GM18907 (cell line): ENCODE measurements around the gene TRPC6.
"Not testable (repeated sequence)": the region's sequence is repeated elsewhere in the genome, so short reads cannot be mapped to it uniquely, and the experiment has no call there.

Source experiments
- ATAC-seq: cut with Tn5 transposase; IDR thresholded peaks from one replicate; pipeline ENCODE4 v1.9.1; 2021; ENCODE audit warnings: mild to moderate bottlenecking, moderate library complexity; ENCODE audit not compliant: unreplicated experiment

Gene TRPC6

DNA sequence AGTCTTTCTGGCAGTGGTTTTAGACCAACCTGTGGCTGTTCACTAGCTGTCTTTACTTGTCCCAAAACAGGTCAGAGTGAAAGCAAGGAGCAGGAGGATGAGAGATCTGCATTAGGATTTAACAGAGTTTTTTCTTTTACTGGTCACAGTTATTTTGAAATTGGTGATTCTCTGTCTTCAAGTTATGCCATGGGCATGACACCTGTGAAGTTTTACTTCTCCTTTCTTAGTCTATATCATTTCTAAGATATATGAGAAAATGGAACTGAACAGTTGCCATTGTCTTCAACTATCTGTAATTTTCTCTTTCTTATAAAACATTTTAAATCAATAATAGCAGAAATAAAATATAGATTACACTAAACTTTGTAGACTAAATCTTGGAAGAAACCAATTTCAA, 60.6 kb downstream of the TRPC6 start:
- ATAC-seq, result no peak

DNA sequence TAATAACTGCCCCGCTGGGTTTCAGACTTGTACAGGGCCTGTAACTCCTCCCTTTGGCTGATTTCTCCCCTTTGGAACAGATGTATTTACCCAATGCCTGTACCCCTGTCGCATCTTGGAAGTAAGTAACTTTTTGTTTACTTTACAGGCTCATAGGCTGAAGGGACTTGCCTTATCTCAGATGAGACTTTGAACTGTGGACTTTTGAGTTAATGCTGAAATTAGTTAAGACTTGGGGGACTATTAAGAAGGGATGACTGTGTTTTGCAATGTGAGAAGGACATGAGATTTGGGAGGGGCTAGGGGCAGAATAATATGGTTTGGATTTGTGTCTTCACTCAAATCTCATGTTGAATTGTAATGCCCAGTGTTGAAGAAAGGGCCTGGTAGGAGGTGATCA, 62.0 kb downstream of the TRPC6 start:
- ATAC-seq, result no peak

DNA sequence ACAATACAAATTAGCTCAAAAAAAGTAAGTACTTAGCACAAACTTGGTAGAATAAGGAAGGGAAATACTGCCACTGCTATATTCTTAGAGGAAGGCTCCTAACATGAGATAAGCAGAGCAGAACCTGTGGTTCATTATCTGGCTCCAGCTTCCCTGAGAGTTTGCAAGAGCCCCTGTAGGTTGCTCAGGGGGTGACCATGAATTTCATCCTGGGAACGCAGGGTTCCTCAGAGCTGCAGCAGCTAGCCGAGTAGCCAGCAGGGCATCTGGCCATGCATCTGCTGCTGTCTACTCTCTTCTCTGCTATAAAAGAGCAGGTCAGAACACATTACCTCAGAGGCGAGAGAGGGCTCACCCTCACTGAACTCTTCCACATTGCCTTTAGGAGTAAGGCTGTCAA, 67.3 kb downstream of the TRPC6 start:
- ATAC-seq, result no peak

DNA sequence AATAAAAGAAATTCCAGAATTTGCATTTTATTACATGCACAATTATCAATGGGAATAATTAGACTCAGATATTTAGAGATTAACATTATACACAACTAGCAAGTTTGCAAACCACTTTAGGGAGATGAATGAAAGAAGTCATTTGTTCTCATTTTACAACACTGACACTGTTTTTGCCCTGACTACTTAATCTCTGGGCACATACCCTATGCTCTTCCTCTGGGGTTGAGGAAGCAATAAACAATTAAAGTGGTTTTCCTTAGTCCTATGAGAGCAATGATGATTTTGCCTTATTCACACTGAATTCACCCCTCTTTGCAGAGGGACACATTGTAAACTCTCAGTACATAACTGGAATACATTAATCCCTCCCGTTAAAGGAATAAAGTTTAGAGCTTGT, 72.7 kb downstream of the TRPC6 start:
- no peak for ATAC-seq

DNA sequence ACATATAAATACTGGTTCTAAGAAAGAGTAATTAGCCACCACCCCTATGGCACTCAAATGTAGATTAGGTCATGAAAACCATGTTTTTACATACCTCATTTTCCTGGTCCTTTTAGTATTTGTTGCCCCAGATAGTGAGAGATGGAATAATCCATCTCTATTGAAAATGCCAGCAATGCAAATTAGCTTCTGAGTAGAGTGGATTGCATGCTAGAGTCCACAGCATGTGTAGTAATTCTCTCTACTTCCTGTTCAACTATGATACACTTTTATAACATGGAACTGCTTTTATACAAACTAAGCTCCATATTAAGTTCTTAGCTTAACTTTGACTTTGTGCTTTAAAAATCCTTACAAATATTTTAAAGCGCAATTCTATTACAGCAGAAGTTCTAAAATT, 73.2 kb downstream of the TRPC6 start:
- ATAC-seq, result no peak

DNA sequence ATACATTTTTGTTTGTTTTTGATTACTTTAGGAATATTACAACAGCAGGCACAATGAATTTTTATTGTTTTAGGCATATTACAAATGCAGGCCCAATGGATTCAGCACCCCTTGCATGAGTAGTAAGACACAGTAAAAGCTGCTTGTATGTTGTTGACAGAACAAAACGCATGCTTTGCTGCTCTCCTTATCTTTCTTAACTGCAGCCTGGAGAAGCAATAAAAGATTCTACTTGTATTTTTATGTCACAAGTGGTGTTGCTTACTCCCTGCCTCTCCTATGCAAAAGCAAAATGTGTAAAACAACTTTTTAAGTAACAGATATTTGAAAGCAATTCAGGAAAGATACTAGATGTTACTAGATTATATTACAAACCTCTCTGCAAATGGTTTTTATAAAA, 73.9 kb downstream of the TRPC6 start:
- ATAC-seq, result no peak

DNA sequence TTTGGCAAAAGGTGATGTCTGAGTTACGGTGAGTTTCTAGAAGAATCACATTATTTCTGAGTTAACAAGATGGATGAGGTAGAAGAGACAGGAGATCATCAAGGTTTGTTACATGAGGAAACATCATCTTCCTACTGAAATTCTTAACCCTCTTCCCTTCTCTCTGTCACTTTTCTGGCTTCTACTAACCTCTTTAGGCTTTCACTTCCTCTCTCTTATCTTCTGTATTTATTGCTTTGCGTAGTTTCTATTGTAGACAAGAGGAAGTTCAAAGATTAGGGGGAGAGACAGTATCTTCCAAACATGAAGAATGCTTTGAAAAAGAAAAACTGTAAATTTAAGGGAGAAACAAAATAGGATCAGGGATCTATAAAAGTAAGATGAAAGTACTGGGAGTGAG, 75.4 kb downstream of the TRPC6 start:
- no peak for ATAC-seq

DNA sequence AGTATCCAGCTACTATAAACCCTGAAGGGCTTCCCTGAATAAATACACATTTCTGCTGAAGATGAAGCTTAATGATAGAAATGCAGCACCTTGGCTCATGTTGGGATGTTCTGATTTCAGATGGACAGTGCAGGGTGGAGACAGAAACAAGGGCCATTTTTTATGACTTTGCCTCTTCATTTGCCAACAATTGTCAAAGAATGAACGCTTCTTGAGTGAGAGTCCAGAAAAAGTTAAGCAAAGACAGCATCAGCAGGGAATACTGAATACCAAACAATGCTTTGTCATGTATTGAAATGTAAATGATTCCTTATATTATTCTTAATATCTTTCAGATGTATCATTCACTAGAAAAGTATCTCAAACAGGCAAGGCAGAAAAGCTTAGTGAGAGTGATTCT, 84.9 kb downstream of the TRPC6 start:
- no peak for ATAC-seq

DNA sequence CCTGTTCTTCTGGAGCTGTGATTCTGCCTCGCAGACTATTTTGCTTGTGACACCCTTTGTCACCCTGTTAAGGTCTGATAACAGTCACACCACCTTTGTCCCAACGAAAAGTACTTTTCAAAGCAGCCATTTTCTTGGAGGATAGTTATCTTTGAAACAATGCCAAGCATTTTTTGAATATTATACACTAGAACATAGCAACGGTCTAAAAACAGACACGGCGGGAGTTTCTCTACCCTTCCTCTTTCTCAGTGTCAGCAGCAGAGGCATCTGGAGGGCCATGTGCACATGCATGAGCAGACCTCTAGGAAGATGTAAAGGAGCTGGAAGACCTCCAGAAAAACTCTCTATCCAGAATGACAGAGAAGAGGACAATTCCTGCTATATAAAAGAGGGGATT, 86.5 kb downstream of the TRPC6 start:
- no peak for ATAC-seq

DNA sequence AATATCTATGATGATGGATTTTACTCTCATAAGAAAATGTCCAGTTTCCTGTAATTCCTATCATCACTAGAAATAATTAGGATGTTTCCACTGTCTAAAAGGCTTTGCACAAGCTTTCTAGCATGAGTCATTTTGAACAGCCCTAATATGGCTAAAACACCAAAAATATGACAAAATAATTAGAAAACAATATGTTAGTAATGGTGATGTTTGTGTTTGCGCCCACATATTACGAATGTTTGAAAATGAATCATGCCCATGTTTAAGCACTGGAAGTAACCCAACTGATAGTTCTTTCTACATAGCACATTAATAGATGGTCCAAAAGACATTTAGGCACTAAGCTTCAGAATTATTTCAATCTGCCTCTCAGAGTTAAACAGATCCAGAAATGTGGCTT, 96.0 kb downstream of the TRPC6 start:
- no peak for ATAC-seq

DNA sequence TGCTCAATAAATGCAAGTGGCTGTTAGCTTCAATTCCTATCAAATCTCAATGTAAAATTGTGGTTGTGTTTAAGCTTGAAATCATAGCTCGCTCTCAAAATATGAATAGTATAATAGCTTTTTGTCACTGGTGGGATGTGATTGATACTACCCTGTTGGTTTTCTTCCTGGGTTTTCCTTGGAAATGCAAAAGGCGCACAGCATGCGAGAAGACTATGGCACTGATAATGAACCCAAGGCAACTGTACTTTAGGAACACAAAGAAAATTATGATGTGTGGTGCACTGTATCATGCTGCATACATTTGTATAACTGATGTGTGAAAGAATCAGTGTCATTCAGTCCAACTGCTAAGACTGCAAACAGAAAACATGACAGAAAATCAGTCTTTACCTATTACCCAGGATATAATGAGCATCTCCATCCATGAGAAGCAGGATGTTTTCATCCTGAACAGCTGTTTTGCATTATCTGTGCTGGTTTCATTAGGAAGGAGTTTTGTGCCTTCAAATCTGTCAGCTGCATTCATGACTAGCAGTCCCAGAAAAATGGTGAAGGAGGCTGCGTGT, 101.2 kb downstream of the TRPC6 start:
- ATAC-seq, result no peak

DNA sequence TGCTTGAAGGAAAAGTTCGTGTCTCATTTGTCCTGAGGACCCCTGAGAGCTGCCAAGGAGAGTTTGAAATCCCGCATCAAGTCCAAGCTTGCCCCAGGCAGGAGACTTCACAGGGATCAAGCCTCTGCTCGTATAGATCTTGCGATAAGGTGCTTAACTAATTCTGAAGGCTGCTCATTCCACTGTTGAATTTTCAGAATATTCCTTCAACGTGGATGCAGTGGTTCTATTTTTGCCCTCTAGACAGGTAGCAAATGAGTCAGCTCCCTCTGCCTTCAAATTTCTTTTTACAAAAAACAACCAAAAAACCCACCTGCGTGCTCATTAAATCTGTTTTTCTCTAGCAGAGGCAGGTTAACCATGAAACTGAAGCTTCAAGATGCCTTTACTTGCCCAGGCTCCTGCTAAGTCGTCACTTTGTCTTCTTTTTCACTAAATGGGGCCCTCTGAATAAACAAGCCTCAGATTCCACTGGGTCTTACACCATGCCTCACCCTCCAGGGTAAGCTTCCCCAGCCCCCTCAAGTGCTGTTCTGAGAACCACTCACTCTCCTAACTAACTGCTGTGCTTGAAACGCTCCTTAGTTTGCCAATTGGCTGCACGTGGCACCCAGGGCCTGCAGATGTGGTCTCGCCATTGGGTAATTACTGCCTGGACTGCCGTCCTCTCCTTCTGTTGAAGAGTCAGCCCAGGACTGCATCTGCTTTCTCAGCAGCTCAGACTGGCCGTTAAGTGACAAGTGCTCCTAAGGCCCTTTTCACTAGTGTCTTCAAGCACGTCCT, 105.0 kb downstream of the TRPC6 start:
- ATAC-seq, result no peak

DNA sequence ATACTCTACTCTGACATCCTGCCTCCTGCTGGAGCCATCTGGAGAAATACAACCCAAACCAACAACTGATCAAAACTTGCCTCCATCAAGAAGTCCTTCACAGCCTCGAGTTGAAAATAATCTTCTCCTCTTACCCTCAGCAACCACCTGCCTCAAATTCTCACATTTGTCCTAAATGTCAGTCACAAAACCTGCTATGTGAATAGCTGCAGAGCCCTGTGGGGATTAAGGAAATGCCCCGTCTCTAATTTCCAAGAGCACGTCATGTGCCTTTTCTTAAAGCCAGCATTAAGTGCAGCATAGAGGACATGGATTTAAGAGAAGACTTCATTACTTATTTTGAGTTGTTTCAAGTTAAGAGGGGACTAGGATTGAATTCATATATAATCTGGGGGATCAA, 105.9 kb downstream of the TRPC6 start:
- no peak for ATAC-seq

DNA sequence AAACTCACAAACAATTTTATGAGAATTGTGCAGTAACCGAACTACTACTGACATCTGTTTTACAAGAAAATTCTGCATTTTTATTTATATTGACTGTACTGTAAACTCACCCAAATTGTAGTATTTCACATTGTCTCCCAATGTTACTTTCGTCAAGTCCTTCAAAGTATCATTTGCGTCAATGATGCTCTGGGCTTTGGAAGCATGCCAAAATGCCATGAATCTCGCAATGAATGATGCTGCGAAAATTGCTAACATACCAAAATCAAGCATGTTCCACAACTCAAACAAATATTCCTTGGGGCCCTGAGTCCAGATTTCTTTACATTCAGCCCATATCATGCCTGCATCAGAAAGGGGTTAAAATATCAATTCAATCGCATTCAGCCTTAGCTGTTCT, 107.6 kb downstream of the TRPC6 start:
- ATAC-seq, result no peak

DNA sequence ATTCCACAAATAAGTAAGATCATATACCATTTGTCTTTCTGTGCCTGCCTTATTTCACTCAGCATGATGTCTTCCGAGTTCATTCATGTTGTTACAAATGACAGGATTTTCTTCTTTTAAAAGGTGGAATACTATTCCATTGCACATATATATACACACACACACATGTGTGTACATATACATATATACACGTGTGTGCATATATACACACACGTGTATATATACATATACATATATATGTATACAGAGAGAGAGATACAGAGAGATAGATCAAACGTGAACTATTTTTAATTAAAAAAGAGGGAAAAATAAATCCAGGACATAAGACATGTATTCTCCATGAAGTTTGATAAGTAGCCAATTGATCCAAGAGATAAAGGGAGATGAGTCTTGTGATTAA, 108.1 kb downstream of the TRPC6 start:
- ATAC-seq, result no peak

DNA sequence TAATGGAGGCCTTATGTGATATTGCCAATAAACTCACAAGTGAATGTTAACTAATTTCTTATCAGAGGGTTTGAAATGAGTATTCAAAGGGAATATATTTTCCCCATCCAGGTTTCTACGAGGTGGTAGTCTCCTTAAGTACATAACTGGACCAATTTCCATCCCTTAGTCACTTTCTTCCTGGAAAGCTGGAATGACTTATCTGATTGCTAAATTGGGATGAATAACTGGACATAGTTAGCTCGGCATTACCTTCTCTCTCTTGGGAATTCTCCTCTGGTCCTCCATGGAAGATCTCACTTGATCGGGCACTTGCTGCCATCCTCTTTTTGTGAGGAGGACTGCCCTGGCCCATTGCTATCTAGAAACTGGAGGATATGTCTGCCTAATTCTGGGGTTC, 109.1 kb downstream of the TRPC6 start:
- ATAC-seq, result no peak

DNA sequence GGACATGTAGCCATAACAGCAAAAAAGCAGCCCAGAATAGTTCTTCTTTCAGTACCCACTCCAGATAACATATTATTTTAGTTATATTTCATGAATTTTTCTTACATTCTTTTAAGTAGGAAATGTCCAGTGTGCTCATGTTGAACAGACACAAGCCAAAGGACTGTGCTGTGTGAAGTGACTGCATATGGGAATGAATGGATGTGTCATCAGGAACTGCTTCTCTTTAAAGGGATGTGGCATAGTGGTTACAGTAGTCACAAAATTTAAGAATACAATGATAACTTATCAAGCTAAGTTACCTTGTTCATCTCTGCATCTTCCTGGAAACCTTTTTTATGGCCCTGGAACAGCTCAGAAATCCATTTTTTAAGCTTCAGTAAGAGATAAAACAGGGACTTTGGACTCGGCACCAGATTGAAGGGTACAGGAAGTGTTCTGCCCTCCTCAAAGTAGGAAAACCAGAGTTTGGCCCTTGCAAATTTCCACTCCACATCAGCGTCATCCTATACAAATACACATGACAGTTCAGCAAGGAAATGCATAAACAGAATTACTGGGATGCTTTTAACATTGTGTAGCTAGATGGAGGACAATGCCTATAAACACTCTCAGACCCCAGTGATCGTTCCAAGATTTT, 112.8 kb downstream of the TRPC6 start:
- no peak for ATAC-seq

DNA sequence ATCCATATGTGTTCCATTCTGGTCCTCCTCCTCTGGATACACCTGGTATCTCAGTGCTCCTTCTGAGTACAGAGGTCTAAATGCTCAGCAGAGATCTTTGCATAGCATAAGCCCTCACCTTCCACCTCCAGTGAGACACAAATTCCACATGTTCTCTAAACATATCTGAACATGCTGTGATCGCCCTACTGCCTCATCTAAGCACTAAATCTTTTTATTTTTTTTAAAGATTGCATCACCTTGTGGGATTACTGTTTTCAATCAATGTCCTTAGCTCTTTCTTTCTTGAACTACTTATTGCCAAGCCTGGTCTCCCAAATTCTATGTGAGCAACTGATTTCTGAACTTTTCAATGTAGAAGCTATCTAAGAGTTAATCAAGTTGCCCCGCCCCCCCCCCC, 113.4 kb downstream of the TRPC6 start:
- no peak for ATAC-seq

DNA sequence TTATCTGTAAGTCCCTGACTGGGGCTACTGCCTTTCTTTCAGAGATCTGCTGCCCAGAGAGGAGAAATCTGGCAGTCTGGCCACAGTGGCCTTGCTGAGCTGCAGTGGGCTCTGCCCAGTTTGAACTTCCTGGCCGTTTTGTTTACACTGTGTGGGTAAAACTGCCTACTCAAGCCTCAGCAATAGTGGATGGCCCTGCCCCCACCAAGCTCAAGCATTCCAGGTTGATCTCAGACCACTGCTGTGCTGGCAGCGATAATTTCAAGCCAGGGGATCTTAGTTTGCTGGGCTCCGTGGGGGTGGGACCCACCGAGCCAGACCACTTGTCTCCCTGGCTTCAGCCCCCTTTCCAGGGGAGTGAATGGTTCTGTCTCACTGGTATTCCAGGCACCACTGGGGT, 117.5 kb downstream of the TRPC6 start:
- ATAC-seq, result no peak

DNA sequence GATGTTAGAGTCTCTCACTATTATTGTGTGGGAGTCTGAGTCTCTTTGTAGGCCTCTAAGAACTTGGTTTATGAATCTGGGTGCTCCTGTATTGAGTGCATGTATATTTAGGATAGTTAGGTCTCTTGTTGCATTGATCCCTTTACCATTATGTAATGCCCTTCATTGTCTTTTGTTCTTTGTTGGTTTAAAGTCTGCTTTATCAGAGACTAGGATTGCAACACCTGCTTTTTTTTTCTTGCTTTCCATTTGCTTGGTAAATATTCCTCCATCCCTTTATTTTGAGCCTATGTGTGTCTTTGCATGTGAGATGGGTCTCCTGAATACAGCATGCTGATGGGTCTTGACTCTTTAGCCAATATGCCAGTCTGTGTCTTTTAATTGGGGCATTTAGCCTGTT, 119.4 kb downstream of the TRPC6 start:
- not testable (repeated sequence) for ATAC-seq

DNA sequence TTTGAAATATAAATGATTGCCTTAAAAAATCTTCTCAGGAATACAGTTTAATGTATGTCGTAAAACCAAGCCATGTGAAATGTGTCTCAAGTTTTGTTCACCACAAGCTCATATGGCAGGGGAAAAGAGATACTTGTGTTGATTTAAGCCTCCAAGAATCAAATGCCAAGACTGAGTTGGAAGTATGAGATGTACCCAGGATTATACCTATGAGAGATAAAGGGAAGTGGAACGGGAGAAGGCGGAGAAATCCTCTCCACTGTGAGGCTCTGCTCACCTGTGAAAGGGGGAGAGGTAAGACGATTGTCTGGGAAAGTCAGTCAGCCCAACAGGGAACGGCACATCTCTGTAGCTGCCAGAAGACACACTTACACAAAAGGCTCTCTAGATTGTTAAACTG, 124.8 kb downstream of the TRPC6 start:
- no peak for ATAC-seq

DNA sequence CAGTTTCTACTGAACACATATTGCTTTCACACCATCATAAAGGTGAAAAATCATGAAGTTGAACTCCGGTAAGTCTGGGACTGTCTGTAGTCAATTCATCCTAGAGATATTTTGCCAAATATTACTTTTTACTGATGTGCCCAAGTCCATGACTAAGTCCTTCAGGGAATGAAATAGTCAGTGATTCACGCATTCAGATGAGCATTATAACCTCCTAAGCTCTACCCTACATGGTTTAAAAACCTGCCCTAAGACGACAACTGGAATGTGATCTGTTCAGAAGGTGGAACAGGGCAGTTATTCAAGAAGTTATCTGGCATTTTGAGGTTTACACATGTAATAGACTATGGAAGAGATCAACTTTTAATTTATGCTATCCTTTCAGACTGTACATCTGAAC, 125.6 kb downstream of the TRPC6 start:
- ATAC-seq, result no peak

DNA sequence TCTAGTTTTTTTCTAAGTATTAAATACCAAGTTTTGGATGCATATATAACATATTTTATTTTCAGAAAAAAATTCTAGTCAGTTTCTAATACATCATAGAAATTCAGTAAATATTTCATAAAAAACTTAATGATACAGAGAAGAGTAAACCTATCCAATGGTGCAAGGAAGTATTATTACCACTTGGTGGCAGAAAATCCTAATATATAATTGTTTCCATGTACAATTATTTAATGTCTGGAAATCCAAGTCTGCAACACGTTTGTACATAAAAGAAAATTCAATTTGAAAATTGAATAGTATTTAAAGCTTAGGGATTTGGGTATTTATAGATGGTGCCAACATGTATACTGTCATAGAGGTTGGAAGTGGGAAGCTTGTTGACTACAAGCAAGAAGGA, 127.0 kb downstream of the TRPC6 start:
- no peak for ATAC-seq
